Activated T-helper 1 cell treated with Interleukin-2 at 50 U/mL for 16 hours (primary cell): ENCODE measurements around the gene NUAK2.
"Not testable (repeated sequence)": the region's sequence is repeated elsewhere in the genome, so short reads cannot be mapped to it uniquely, and the experiment has no call there.

Experiments
- DNase-seq: peaks from one replicate; pipeline ENCODE4 v3.0.0-alpha.2; 2020; ENCODE audit warnings: low read depth

The NUAK2 gene

GRCh38 chr1:205321162-205321958 lies at the start of gene NUAK2:
Gene NUAK2, minus strand, starts transcription at chr1:205321745. Its CDS starts 117 bp downstream, at chr1:205321628.
- DNase-seq = peak; percentile 78

- no peak for DNase-seq
These were observed 49.2 kb upstream of the NUAK2 start for GRCh38 chr1:205370780-205371179.

GRCh38 chr1:205369701-205370123 lies 48.2 kb upstream of the NUAK2 start:
- no peak for DNase-seq

- DNase-seq = no peak
These were observed 46.9 kb upstream of the NUAK2 start for GRCh38 chr1:205368478-205368877.

GRCh38 chr1:205365945-205366463 lies 44.5 kb upstream of the NUAK2 start:
- DNase-seq = no peak

GRCh38 chr1:205365086-205365485 lies 43.5 kb upstream of the NUAK2 start:
- DNase-seq = not testable (repeated sequence)

- no peak for DNase-seq
These were observed 39.3 kb upstream of the NUAK2 start for GRCh38 chr1:205360891-205361290.

GRCh38 chr1:205359771-205360565 lies 38.4 kb upstream of the NUAK2 start:
- no peak for DNase-seq

- no peak for DNase-seq
These were observed 37.0 kb upstream of the NUAK2 start for GRCh38 chr1:205358579-205358978.

- DNase-seq = no peak
These were observed 36.0 kb upstream of the NUAK2 start for GRCh38 chr1:205357567-205357966.

GRCh38 chr1:205356440-205357139 lies 35.0 kb upstream of the NUAK2 start, which contains the start of gene KLHDC8A:
Gene KLHDC8A, minus strand, starts transcription at chr1:205356922. Its CDS starts 13,318 bp downstream, at chr1:205343604.
- no peak for DNase-seq

GRCh38 chr1:205355075-205355453 lies 33.5 kb upstream of the NUAK2 start:
- no peak for DNase-seq

- peak; percentile 32 for DNase-seq
These were observed 32.9 kb upstream of the NUAK2 start for GRCh38 chr1:205354259-205355074.

GRCh38 chr1:205353612-205354011 lies 32.1 kb upstream of the NUAK2 start:
- DNase-seq = no peak

- no peak for DNase-seq
These were observed 31.6 kb upstream of the NUAK2 start for GRCh38 chr1:205353191-205353590.

GRCh38 chr1:205351984-205352713 lies 30.6 kb upstream of the NUAK2 start:
- DNase-seq = no peak

GRCh38 chr1:205350691-205351141 lies 29.2 kb upstream of the NUAK2 start:
- no peak for DNase-seq

- no peak for DNase-seq
These were observed 28.6 kb upstream of the NUAK2 start for GRCh38 chr1:205350124-205350523.

GRCh38 chr1:205348554-205349487 lies 27.3 kb upstream of the NUAK2 start:
- DNase-seq = no peak
